DND-41 (cell line): ENCODE results near the gene FBXO47.

Experiments
- ATAC-seq: fragments of 200-7000 bp; cut with Tn5 transposase; 3 replicates; pipeline ENCODE4 v1.9.1; 2021; ENCODE audit warnings: low read depth; ENCODE audit not compliant: insufficient read depth
- DNase-seq: peaks from one replicate; pipeline ENCODE4 v3.0.0-alpha.2; 2020
- H2AFZ ChIP-seq: 2 replicates; pipeline ENCODE4 v1.6.0; 2012; ENCODE audit warnings: low read depth, low read length
- H3K27ac ChIP-seq: 2 replicates; pipeline ENCODE4 v1.5.1; 2012; ENCODE audit warnings: low read length, inconsistent platforms
- H3K27me3 ChIP-seq: fragments of 200-600 bp; sonication (generic); 2 replicates; pipeline ENCODE4 v1.6.0; 2012; ENCODE audit warnings: low read length, mild to moderate bottlenecking, inconsistent platforms; ENCODE audit not compliant: insufficient read depth, poor library complexity
- H3K36me3 ChIP-seq: 2 replicates; pipeline ENCODE4 v1.5.1; 2012; ENCODE audit warnings: low read length, inconsistent platforms; ENCODE audit not compliant: insufficient read depth
- H3K4me1 ChIP-seq: 2 replicates; pipeline ENCODE4 v1.5.1; 2012; ENCODE audit warnings: mild to moderate bottlenecking, low read length; ENCODE audit not compliant: insufficient read depth
- H3K4me2 ChIP-seq: 2 replicates; pipeline ENCODE4 v1.6.0; 2012; ENCODE audit warnings: mild to moderate bottlenecking, moderate library complexity, low read length, inconsistent platforms; ENCODE audit not compliant: insufficient read depth
- H3K4me3 ChIP-seq, 2 experiments: fragments of 200-600 bp in 1 of 2; shearing (Covaris generic) in 1 of 2; 2 replicates each; pipeline ENCODE4 v1.5.1; 2012 to 2016; ENCODE audit warnings: inconsistent platforms in 2 of 2, low read length in 2 of 2, mild to moderate bottlenecking in 2 of 2, low read depth in 1 of 2, moderate library complexity in 1 of 2
- H3K79me2 ChIP-seq: 2 replicates; pipeline ENCODE4 v1.6.0; 2012; ENCODE audit warnings: low read length, inconsistent platforms; ENCODE audit not compliant: insufficient read depth
- H3K9ac ChIP-seq: 2 replicates; pipeline ENCODE4 v1.6.0; 2012; ENCODE audit warnings: low read depth, mild to moderate bottlenecking, inconsistent platforms, low read length, moderate library complexity
- H3K9me3 ChIP-seq: 2 replicates; pipeline ENCODE4 v1.5.1; 2012; ENCODE audit warnings: low read length, moderate library complexity, mild to moderate bottlenecking, inconsistent platforms; ENCODE audit not compliant: insufficient read depth, severe bottlenecking
- H4K20me1 ChIP-seq: 2 replicates; pipeline ENCODE4 v1.6.0; 2012; ENCODE audit warnings: low read length; ENCODE audit not compliant: insufficient read depth
- CTCF ChIP-seq: IDR thresholded peaks from 2 replicates; pipeline ENCODE4 v1.5.1; 2012; ENCODE audit warnings: borderline replicate concordance, low read length, moderate library complexity, mild to moderate bottlenecking; ENCODE audit not compliant: poor library complexity, severe bottlenecking; ENCODE audit errors: extremely low read depth
- EZH2 ChIP-seq: IDR thresholded peaks from 3 replicates; pipeline ENCODE4 v1.6.1; 2012; ENCODE audit warnings: borderline replicate concordance, low read depth, mild to moderate bottlenecking, moderate library complexity, low read length, inconsistent platforms; ENCODE audit not compliant: severe bottlenecking

FBXO47 gene

DNA sequence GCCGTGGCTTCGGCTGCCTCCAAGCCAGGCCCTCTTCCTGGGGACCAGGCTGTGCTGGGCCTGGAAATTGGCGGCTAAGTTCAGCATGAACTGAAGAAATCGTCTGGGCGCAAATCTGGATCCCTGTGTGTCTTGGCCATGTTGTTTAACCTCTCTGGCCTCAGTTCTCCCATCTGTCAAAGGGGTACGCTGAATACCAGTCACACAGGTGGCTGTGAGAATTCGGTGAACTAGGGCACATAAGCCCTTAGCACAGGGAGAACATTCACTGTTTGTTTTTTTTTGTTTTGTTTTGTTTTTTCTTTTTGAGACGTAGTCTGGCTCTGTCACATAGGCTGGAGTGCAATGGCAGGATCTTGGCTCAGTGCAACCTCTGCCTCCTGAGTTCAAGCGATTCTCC, 78.4 kb downstream of the FBXO47 start:
- ATAC-seq (no peak), DNase-seq (no peak)
- Histone ChIP-seq H3K79me2 (peaks cover 54% of the 10 kb centered on the region), H3K27ac (no peak overlapping the region), H3K9me3 (no peaks in the 10 kb centered on the region), H3K9ac (no peak overlapping the region), H3K27me3 (no peaks in the 10 kb centered on the region), H2AFZ (no peak overlapping the region), H4K20me1 (peaks cover 53% of the 10 kb centered on the region), H3K4me1 (no peaks in the 10 kb centered on the region; the same call in 1 of the 2 replicates), H3K36me3 (peaks cover 89% of the 10 kb centered on the region), H3K4me2 (no peak overlapping the region), H3K4me3 (no peak overlapping the region)
- TF ChIP-seq EZH2 (no peak), CTCF (no peak)

- Histone ChIP-seq H3K4me3 (no peak overlapping the region), H3K27ac (no peak overlapping the region), H2AFZ (no peak overlapping the region), H3K79me2 (peaks cover 74% of the 10 kb centered on the region), H3K4me1 (no peaks in the 10 kb centered on the region), H3K27me3 (no peaks in the 10 kb centered on the region), H3K4me2 (no peak overlapping the region), H3K36me3 (peaks cover 86% of the 10 kb centered on the region), H4K20me1 (peaks cover 71% of the 10 kb centered on the region), H3K9me3 (no peaks in the 10 kb centered on the region), H3K9ac (no peak overlapping the region)
- ATAC-seq = no peak
- TF ChIP-seq EZH2 = no peak
- TF ChIP-seq CTCF = no peak
- no peak for DNase-seq
Observed at GRCh38 chr17:38886643-38887010, 80.6 kb downstream of the FBXO47 start.
